Activated CD4-positive, CD25-positive, alpha-beta regulatory T cell treated with anti-CD3 and anti-CD28 coated beads, Interleukin-2, amount 50 U/mL, for 24 hours (primary cell): ENCODE data around the gene SETD1A.

Experiments
- ATAC-seq, 2 donors: fragments of 150-1000 bp; cut with Tn5 transposase; one replicate each; pipeline ENCODE4 v1.10.0; 2021; ENCODE audit warnings: mild to moderate bottlenecking in 1 of 2, moderate library complexity in 1 of 2

The SETD1A gene

GRCh38 chr16:30956601-30957455, 726 bp upstream of the SETD1A start:
- ATAC-seq, result peak; percentile 78 to 81

- no peak for ATAC-seq
Observed at GRCh38 chr16:30958175-30959079, 873 bp downstream of the SETD1A start.

GRCh38 chr16:30961384-30961783, 3.8 kb downstream of the SETD1A start:
- no peak for ATAC-seq

- no peak for ATAC-seq
Observed at GRCh38 chr16:30963925-30964511, 6.5 kb downstream of the SETD1A start.

- no peak for ATAC-seq
Observed at GRCh38 chr16:30964574-30965226, 7.1 kb downstream of the SETD1A start.

GRCh38 chr16:30965436-30965835, 7.9 kb downstream of the SETD1A start:
- no peak for ATAC-seq

- no peak for ATAC-seq
Observed at GRCh38 chr16:30966033-30966619, 8.6 kb downstream of the SETD1A start.

- ATAC-seq, result no peak
Observed at GRCh38 chr16:30967795-30968194, 10.2 kb downstream of the SETD1A start.

- no peak for ATAC-seq
Observed at GRCh38 chr16:30969246-30969842, 11.8 kb downstream of the SETD1A start.

- no peak for ATAC-seq
Observed at GRCh38 chr16:30971298-30971697, 13.7 kb downstream of the SETD1A start.

- no peak for ATAC-seq
Observed at GRCh38 chr16:30972872-30973271, 15.3 kb downstream of the SETD1A start.

- ATAC-seq, result no peak
Observed at GRCh38 chr16:30974348-30974747, 16.8 kb downstream of the SETD1A start.

- ATAC-seq, result no peak
Observed at GRCh38 chr16:30976486-30976885, 18.9 kb downstream of the SETD1A start.

GRCh38 chr16:30977502-30977901, 19.9 kb downstream of the SETD1A start:
- ATAC-seq, result no peak

GRCh38 chr16:30979170-30980022, 21.8 kb downstream of the SETD1A start:
- ATAC-seq, result no peak

- no peak for ATAC-seq
Observed at GRCh38 chr16:30980023-30980371, 22.4 kb downstream of the SETD1A start.

- no peak for ATAC-seq
Observed at GRCh38 chr16:30980434-30980833, 22.9 kb downstream of the SETD1A start.

- ATAC-seq, result no peak
Observed at GRCh38 chr16:30980959-30981358, 23.4 kb downstream of the SETD1A start.

- no peak for ATAC-seq
Observed at GRCh38 chr16:30982548-30983288, 25.2 kb downstream of the SETD1A start.

- no peak for ATAC-seq
Observed at GRCh38 chr16:30983289-30983889, 25.8 kb downstream of the SETD1A start.
